ENCODE measurements around the gene AFAP1L2. TPM values are rescaled to one million over a fixed set of nuclear protein-coding genes. Genes with fewer than 3 reads are reported as not detected.

The AFAP1L2 gene
- total and polyA plus RNA-seq, 9 of the 15 experiments (the other 6 are each of a cell fraction or from before 2014, with no cell fraction given) = 0.07 TPM; not detected in 8

- Histone ChIP-seq H3K27ac (ENCODE audit: extremely low read depth, low read depth, low read length) (no peak overlapping the region), H3K79me2 (ENCODE audit: control insufficient read depth, insufficient read depth, low read length) (no peaks in the 10 kb centered on the region), H4K20me1 (replicated peaks; ENCODE audit: control insufficient read depth, insufficient read depth, low read length) (no peaks in the 10 kb centered on the region), H3K4me2 (ENCODE audit: insufficient read depth, low read length) (no peak overlapping the region), H3K9ac (ENCODE audit: insufficient read depth in 1 of 2, low read depth in 2 of 2, low read length in 2 of 2) (no peak overlapping the region), H3K36me3 (ENCODE audit: control insufficient read depth, insufficient read depth, low read length) (no peaks in the 10 kb centered on the region), H3K4me1 (replicated peaks in 1 of 2; ENCODE audit: control insufficient read depth in 2 of 2, insufficient read depth in 2 of 2, low read length in 2 of 2) (no peaks in the 10 kb centered on the region), H2AFZ (ENCODE audit: low read depth, low read length) (no peak overlapping the region), H3K9me1 (ENCODE audit: control insufficient read depth, insufficient read depth, low read length) (no peaks in the 10 kb centered on the region), H3K27me3 (ENCODE audit: control insufficient read depth in 2 of 2, insufficient read depth in 2 of 2, low read length in 2 of 2) (peaks cover 0 to 38% of the 10 kb centered on the region in 2 experiments; a peak in 2 of 5 replicates), H3K9me3 (replicated peaks; ENCODE audit: control insufficient read depth, insufficient read depth, low read depth, low read length) (no peaks in the 10 kb centered on the region), H3K4me3 (no peak overlapping the region)
- TF ChIP-seq RBM22 (IDR thresholded peaks at IDR 0.05; ENCODE audit: low read depth, low read length, poor library complexity, severe bottlenecking) (no peak), TFE3 (CRISPR knock-in tag; IDR thresholded peaks at IDR 0.05) (peak; percentile 65)
- WGBS (ENCODE audit: insufficient coverage, low coverage, missing lambda C conversion rate) = 10% methylated on average over 2 of the region's 2 CpGs
- FAIRE-seq = no peak
- no TSS peak for BruUV-seq (replicated peaks)
- intact Hi-C loops (cut with micrococcal nuclease) (no loop called here), in situ Hi-C loops (cut with MboI) (no loop called here)
- DNase-seq (ENCODE audit: extremely low read depth in 1 of 4, low spot score in 3 of 4) = no peak
- ChIA-PET POLR2A (no interaction called here), CTCF (ENCODE audit: low intra/inter-chr PET ratio) (no interaction called here)
- ATAC-seq = no peak
Measured at GRCh38 chr10:114326795-114327194, 77.5 kb downstream of the AFAP1L2 start.

- Histone ChIP-seq H3K9ac (ENCODE audit: insufficient read depth in 1 of 2, low read depth in 2 of 2, low read length in 2 of 2) (no peak overlapping the region), H3K27ac (ENCODE audit: extremely low read depth, low read depth, low read length) (no peak overlapping the region), H3K79me2 (ENCODE audit: control insufficient read depth, insufficient read depth, low read length) (no peaks in the 10 kb centered on the region), H3K9me1 (ENCODE audit: control insufficient read depth, insufficient read depth, low read length) (no peaks in the 10 kb centered on the region), H3K4me3 (no peak overlapping the region), H4K20me1 (replicated peaks; ENCODE audit: control insufficient read depth, insufficient read depth, low read length) (no peaks in the 10 kb centered on the region), H3K9me3 (replicated peaks; ENCODE audit: control insufficient read depth, insufficient read depth, low read depth, low read length) (no peaks in the 10 kb centered on the region), H3K4me1 (replicated peaks in 1 of 2; ENCODE audit: control insufficient read depth in 2 of 2, insufficient read depth in 2 of 2, low read length in 2 of 2) (no peaks in the 10 kb centered on the region; a peak in 1 of 5 replicates), H3K36me3 (ENCODE audit: control insufficient read depth, insufficient read depth, low read length) (no peaks in the 10 kb centered on the region), H2AFZ (ENCODE audit: low read depth, low read length) (no peak overlapping the region), H3K27me3 (ENCODE audit: control insufficient read depth in 2 of 2, insufficient read depth in 2 of 2, low read length in 2 of 2) (peaks cover 0 to 25% of the 10 kb centered on the region in 2 experiments; a peak in 2 of 5 replicates), H3K4me2 (ENCODE audit: insufficient read depth, low read length) (no peak overlapping the region)
- ChIA-PET CTCF (ENCODE audit: low intra/inter-chr PET ratio) (no interaction called here), POLR2A (no interaction called here)
- no peak for FAIRE-seq
- no TSS peak for BruUV-seq (replicated peaks)
- 0% methylated on average over 5 of the region's 5 CpGs for WGBS (ENCODE audit: insufficient coverage, low coverage, missing lambda C conversion rate)
- DNase-seq (ENCODE audit: extremely low read depth in 1 of 4, low spot score in 3 of 4) = no peak
- in situ Hi-C loops (cut with MboI) (no loop called here), intact Hi-C loops (cut with micrococcal nuclease) (no loop called here)
- no peak for ATAC-seq
- no peak for TF ChIP-seq ZNF398 (CRISPR knock-in tag; IDR thresholded peaks at IDR 0.05)
- TF ChIP-seq FOXP1 (CRISPR knock-in tag; IDR thresholded peaks at IDR 0.05) = no peak
- TF ChIP-seq, protein P1, sequence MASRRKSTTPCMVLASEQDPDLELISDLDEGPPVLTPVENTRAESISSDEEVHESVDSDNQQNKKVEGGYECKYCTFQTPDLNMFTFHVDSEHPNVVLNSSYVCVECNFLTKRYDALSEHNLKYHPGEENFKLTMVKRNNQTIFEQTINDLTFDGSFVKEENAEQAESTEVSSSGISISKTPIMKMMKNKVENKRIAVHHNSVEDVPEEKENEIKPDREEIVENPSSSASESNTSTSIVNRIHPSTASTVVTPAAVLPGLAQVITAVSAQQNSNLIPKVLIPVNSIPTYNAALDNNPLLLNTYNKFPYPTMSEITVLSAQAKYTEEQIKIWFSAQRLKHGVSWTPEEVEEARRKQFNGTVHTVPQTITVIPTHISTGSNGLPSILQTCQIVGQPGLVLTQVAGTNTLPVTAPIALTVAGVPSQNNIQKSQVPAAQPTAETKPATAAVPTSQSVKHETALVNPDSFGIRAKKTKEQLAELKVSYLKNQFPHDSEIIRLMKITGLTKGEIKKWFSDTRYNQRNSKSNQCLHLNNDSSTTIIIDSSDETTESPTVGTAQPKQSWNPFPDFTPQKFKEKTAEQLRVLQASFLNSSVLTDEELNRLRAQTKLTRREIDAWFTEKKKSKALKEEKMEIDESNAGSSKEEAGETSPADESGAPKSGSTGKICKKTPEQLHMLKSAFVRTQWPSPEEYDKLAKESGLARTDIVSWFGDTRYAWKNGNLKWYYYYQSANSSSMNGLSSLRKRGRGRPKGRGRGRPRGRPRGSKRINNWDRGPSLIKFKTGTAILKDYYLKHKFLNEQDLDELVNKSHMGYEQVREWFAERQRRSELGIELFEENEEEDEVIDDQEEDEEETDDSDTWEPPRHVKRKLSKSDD (conservative IDR thresholded peaks at IDR 0.05; ENCODE audit: low read length) = no peak
- no peak for TF ChIP-seq PKNOX1 (IDR thresholded peaks at IDR 0.05)
- no peak for TF ChIP-seq SMARCB1 (IDR thresholded peaks at IDR 0.05; ENCODE audit: insufficient read length, low read depth)
- no peak for TF ChIP-seq MEF2A (IDR thresholded peaks at IDR 0.05; ENCODE audit: control insufficient read depth, low read depth, low read length)
- no peak for TF ChIP-seq HDGF (IDR thresholded peaks at IDR 0.05)
Measured at GRCh38 chr10:114323023-114323422, 81.3 kb downstream of the AFAP1L2 start.

All from K562 (cell line).